Psoas muscle (tissue), 8 donors: ENCODE results near the gene LRRC36. TPM values are rescaled to one million over a fixed set of nuclear protein-coding genes. Genes with fewer than 3 reads are reported as not detected.

ENCODE experiments used
- ATAC-seq, 4 donors: fragments of 200-7000 bp; cut with Tn5 transposase; one replicate each; pipeline ENCODE4 v1.9.1; 2020; ENCODE audit warnings: moderate library complexity in 3 of 4, mild to moderate bottlenecking in 2 of 4
- DNase-seq, 2 donors: peaks; one replicate each; pipeline ENCODE4 v3.0.0-alpha.2; 2020
- H3K27ac ChIP-seq: fragments of 200-600 bp; one replicate; pipeline ENCODE4 v1.8.0; 2022
- H3K27me3 ChIP-seq, 3 donors: fragments of 200-600 bp in 1 of 3; one replicate each; pipeline versions ENCODE4 v1.6.1 to v1.8.0; 2013 to 2022; ENCODE audit warnings: low read length in 2 of 3, mild to moderate bottlenecking in 2 of 3, moderate library complexity in 1 of 3; ENCODE audit not compliant: insufficient read depth in 3 of 3
- H3K36me3 ChIP-seq, 2 donors: fragments of 200-600 bp in 1 of 2; one replicate each; pipeline versions ENCODE4 v1.6.1 to v1.8.0; 2013 to 2022; ENCODE audit warnings: low read depth in 1 of 2, mild to moderate bottlenecking in 1 of 2, moderate library complexity in 1 of 2; ENCODE audit not compliant: insufficient read depth in 1 of 2
- H3K4me1 ChIP-seq: fragments of 200-600 bp; one replicate; pipeline ENCODE4 v1.8.0; 2022
- H3K4me3 ChIP-seq: fragments of 200-600 bp; one replicate; pipeline ENCODE4 v1.8.0; 2022; ENCODE audit warnings: mild to moderate bottlenecking
- H3K9me3 ChIP-seq: fragments of 200-600 bp; one replicate; pipeline ENCODE4 v1.8.0; 2022
- CTCF ChIP-seq: fragments of 200-600 bp; IDR thresholded peaks from one replicate; pipeline ENCODE4 v1.8.0; 2022; ENCODE audit warnings: antibody characterized with exemption
- WGBS, 3 donors: extraction: QIAGEN DNeasy Blood & Tissue Kit; methylation state at CpG; one replicate each; pipeline versions ENCODE4 v1.1.6 to v1.1.7; 2013; 5-methylcytosine and 5-hydroxymethylcytosine counted together
- intact Hi-C, 2 donors: fragments of 100-400 bp; cut with DNase I; formaldehyde crosslinking; loops; one replicate each; pipeline versions ENCODE4 v1.11.0 to v1.14.2; 2022
- long read RNA-seq, 2 donors: library from polyadenylated mRNA; unstranded; transcript quantifications; one replicate each; pipeline ENCODE4 v2.0.0, GENCODE V29; 2021
- polyA plus RNA-seq, 3 donors: library from polyadenylated mRNA; stranded (reverse); fragments of 200-250 nt; gene quantifications; one replicate each; pipeline ENCODE4 v1.2.3, GENCODE V29; 2013
- total RNA-seq, 4 donors: library from RNA; stranded (reverse); fragmentation: NEBNext Ultra II Directional in 2 of 4; extraction: Animal tissue kit (Norgen Biotek cat#: 25700) in 2 of 4; gene quantifications; one replicate each; pipeline versions ENCODE4 v1.2.1 to v1.2.4, GENCODE V29; 2021 to 2023
- donor health status: healthy with polysubstance abuse.
- donor health status: DM: no; HTN: no; CAD: no; lungs with moderate emphysema.
- donor health status: Bipolar disorder and iron deficiency.
- donor health status: healthy.
- donor health status: DM: yes; HTN: yes; CAD: no.
- donor health status: DM: no; HTN: no; CAD: no.
- donor health status: DM: no; HTN: no; CAD: no.
- donor health status: DM: yes; HTN: yes; CAD: no.

Gene LRRC36, protein sequence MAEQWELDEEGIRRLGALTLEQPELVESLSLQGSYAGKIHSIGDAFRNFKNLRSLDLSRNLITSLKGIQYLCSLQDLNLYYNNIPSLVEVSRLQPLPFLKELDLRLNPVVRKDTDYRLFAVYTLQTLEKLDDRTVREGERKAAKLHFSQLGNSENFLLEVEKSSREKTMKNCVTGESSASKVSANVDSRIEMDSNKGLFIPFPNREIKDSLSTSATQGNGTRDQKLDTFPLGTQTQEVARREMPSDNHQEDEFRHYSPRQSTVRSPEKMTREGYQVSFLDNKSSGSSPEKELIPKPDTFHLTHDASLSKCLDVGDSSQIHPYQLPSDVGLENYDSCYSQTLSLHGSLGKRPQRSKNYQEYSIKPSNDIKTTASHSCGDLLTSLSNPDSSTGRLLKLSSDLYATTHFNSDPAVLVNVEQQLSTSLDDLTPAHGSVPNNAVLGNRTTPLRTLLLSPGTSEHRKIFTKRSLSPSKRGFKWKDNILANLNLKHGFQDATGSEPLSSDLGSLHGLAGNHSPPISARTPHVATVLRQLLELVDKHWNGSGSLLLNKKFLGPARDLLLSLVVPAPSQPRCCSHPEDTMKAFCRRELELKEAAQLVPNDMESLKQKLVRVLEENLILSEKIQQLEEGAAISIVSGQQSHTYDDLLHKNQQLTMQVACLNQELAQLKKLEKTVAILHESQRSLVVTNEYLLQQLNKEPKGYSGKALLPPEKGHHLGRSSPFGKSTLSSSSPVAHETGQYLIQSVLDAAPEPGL
- not detected for total RNA-seq
- under 1 TPM; 0.06 to 0.25 (median 0.11) TPM for polyA plus RNA-seq
- long read RNA-seq, donor 1 = 0 reads
- long read RNA-seq, donor 2 = 0 reads

DNA sequence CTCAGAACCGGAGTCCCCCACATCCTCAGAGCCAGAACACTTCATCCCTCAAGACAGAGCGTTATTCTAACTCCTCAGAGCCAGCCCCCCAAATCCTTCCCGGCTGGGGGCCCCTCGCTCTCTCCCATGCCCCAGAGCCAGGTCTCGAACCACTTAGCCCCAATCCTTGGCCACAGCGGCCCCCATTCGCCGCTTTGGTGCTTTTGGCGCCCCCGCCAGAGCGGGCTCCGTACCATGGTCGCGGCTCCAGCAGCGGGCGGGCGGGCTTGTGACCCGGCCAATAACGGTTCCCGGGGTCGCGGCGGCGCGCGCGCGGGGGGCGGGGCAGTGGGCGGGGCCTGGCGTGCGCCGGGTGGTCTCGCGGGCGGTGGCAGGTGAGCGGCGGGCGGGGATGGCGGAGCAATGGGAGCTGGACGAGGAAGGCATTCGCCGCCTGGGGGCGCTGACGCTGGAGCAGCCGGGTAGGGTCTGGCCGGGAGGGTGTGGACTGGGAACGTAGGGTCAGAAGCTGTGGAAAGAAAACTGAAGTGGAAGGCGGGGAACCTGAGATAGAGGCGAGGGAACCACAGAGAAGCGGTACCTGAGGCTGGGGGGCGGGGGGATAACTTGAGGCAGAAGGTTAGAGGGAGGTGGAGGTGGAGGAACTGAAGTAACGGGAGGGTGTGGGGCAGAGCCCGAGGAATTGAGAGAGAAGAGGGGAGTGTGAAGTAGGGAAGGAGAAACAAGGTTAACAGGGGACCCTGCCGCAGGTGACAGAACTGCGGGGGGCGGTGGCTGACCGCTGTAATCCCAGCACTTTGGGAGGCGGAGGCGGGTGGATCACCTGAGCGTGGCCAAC, at the start of gene LRRC36, which contains the start of gene KCTD19:
TSS of gene LRRC36 (plus strand) at position 344 of the 838 bp plus-strand sequence. CDS start at position 392, 48 bp downstream.
TSS of gene KCTD19 (minus strand) at position 270 of the 838 bp plus-strand sequence. CDS start at position 236, 34 bp downstream.
- Histone ChIP-seq H3K36me3 (no peaks in the 10 kb centered on the region), H3K9me3 (no peaks in the 10 kb centered on the region), H3K4me3 (peak within 1 kb of the TSS; percentile 58), H3K27ac (no peak within 1 kb of the TSS), H3K4me1 (no peaks in the 10 kb centered on the region), H3K27me3 (peaks cover 0 to 40% (median 5%) of the 10 kb centered on the region in 3 donors)
- WGBS, 3 donors = 7 to 9% (median 8%) methylated on average over 48 to 61 of the region's 61 CpGs
- TF ChIP-seq CTCF = peak; percentile 27
- intact Hi-C loops = no loop called here
- ATAC-seq (peak in 3 of 4 donors; percentile 46 to 74 (median 72)), DNase-seq (peak; percentile 57 to 78)

DNA sequence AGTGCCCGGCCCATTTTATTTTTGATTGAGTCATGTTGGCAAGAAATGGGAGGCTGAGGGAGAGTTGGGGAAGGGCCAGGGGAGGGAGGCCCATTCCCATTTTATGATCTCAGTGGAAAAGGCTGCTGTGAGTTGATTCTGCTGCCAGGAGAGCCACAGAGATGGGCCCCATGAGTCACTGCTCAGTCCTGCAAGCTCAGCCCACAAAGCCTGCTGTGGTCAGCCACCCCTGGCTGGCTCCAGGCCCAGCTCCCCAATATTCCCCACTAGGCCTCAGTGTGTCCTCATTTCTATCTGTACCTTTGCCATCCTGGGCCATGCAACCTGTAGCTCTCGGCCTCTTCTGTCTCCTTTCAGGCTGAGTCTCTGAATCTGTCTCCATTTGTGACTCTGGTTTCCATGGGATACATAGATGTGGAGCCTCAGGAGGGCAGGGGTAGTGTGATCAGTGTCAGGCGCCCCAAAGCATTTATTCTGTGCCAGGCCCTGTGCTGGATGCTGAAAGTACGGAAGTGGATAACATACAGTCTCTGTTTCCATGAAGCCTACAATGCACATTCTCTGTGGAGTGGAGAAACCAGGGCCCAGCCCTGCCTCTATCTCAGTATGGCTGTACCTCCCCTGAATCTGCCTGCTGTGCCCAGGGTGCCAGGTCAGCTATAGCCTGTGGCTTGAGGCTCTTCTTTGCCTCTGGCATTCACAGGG, 49.2 kb upstream of the LRRC36 start:
- Histone ChIP-seq H3K9me3 (no peaks in the 10 kb centered on the region), H3K4me3 (no peak overlapping the region), H3K4me1 (peaks cover 11% of the 10 kb centered on the region), H3K27ac (peak overlapping the region; percentile 51), H3K27me3 (no peaks in the 10 kb centered on the region), H3K36me3 (no peaks in the 10 kb centered on the region)
- 75 to 87% (median 79%) methylated on average over 4 of the region's 4 CpGs for WGBS, 3 donors
- TF ChIP-seq CTCF = no peak
- peak; percentile 60 to 76 for DNase-seq
- intact Hi-C loops = no loop called here
- ATAC-seq = peak; percentile 44 to 89 (median 81)

- no peaks in the 10 kb centered on the region for H3K9me3 ChIP-seq
- peak; percentile 41 to 49 for DNase-seq
- H3K4me1 ChIP-seq = peaks cover 11% of the 10 kb centered on the region
- no peak for TF ChIP-seq CTCF
- H3K27ac ChIP-seq = peak overlapping the region; percentile 51
- intact Hi-C loops = no loop called here
- H3K4me3 ChIP-seq = peak overlapping the region; percentile 59
- no peaks in the 10 kb centered on the region for H3K36me3 ChIP-seq
- peak in 1 of 4 donors; percentile 6 for ATAC-seq
- H3K27me3 ChIP-seq = no peaks in the 10 kb centered on the region
- WGBS, 3 donors = 67 to 83% (median 78%) methylated on average over 13 of the region's 13 CpGs
Observed at GRCh38 chr16:67277999-67278772, 48.4 kb upstream of the LRRC36 start.
